ENCODE results near the gene RAB11FIP3. TPM values are rescaled to one million over a fixed set of nuclear protein-coding genes. Genes with fewer than 3 reads are reported as not detected.

The RAB11FIP3 gene
- polyA plus RNA-seq, 1 of the 3 experiments (the other 2 are of a cell fraction): 24.8 TPM

- H4K20me1 ChIP-seq (ENCODE audit: insufficient read depth): no peaks in the 10 kb centered on the region
- POLR2A ChIA-PET: no interaction called here
- H3K9me3 ChIP-seq: no peaks in the 10 kb centered on the region
- H3K9me2 ChIP-seq: no peaks in the 10 kb centered on the region
- H3K4me3 ChIP-seq (ENCODE audit: low read depth in 2 of 2, low read length in 1 of 2): no peak overlapping the region
- no peak overlapping the region for H3K4me2 ChIP-seq
- peaks cover 3 to 22% of the 10 kb centered on the region in 2 experiments for H3K36me3 ChIP-seq (replicated peaks in 1 of 2; ENCODE audit: control insufficient read depth in 1 of 2, insufficient read depth in 2 of 2, low read length in 1 of 2)
- H3K27ac ChIP-seq (ENCODE audit: low read depth in 2 of 2, low read length in 1 of 2): no peak overlapping the region
- H3F3A ChIP-seq (replicated peaks; ENCODE audit: insufficient read depth): no peaks in the 10 kb centered on the region
- CTCF ChIA-PET: no interaction called here
- no peak overlapping the region for H2AFZ ChIP-seq (ENCODE audit: low read depth)
- no peaks in the 10 kb centered on the region for H3K79me2 ChIP-seq (ENCODE audit: insufficient read depth)
- TF ChIP-seq MAX (IDR thresholded peaks at IDR 0.05; ENCODE audit: low read depth) (no peak), USF1 (IDR thresholded peaks at IDR 0.05; ENCODE audit: borderline replicate concordance, low read depth) (no peak), CHD2 (IDR thresholded peaks at IDR 0.05; ENCODE audit: low read length, partially characterized antibody) (no peak)
- no peak overlapping the region for H3K9ac ChIP-seq
- H3K4me1 ChIP-seq (ENCODE audit: control insufficient read depth in 1 of 2, insufficient read depth in 2 of 2, low read depth in 1 of 2, low read length in 1 of 2): no peaks in the 10 kb centered on the region
- no peak for DNase-seq
- 100% methylated on average over 11 of the region's 23 CpGs for WGBS (ENCODE audit: low lambda C conversion rate)
- H3K27me3 ChIP-seq (ENCODE audit: insufficient read depth): no peaks in the 10 kb centered on the region
Measured at GRCh38 chr16:503150-504071, 78.0 kb downstream of the RAB11FIP3 start.

- Histone ChIP-seq H3K27me3 (ENCODE audit: insufficient read depth) (no peaks in the 10 kb centered on the region), H3K36me3 (replicated peaks in 1 of 2; ENCODE audit: control insufficient read depth in 1 of 2, insufficient read depth in 2 of 2, low read length in 1 of 2) (peaks cover 3 to 26% of the 10 kb centered on the region in 2 experiments), H3K4me2 (no peak overlapping the region), H2AFZ (ENCODE audit: low read depth) (no peak overlapping the region), H3K9ac (no peak overlapping the region), H3K27ac (ENCODE audit: low read depth in 2 of 2, low read length in 1 of 2) (no peak overlapping the region), H4K20me1 (ENCODE audit: insufficient read depth) (no peaks in the 10 kb centered on the region), H3K4me3 (ENCODE audit: low read depth in 2 of 2, low read length in 1 of 2) (no peak overlapping the region), H3K4me1 (ENCODE audit: control insufficient read depth in 1 of 2, insufficient read depth in 2 of 2, low read depth in 1 of 2, low read length in 1 of 2) (no peaks in the 10 kb centered on the region), H3K9me2 (no peaks in the 10 kb centered on the region), H3K9me3 (no peaks in the 10 kb centered on the region), H3K79me2 (ENCODE audit: insufficient read depth) (no peaks in the 10 kb centered on the region), H3F3A (replicated peaks; ENCODE audit: insufficient read depth) (no peaks in the 10 kb centered on the region)
- 96% methylated on average over 26 of the region's 33 CpGs for WGBS (ENCODE audit: low lambda C conversion rate)
- TF ChIP-seq MAX (IDR thresholded peaks at IDR 0.05; ENCODE audit: low read depth): no peak
- TF ChIP-seq MEF2A (IDR thresholded peaks at IDR 0.05; ENCODE audit: borderline replicate concordance, low read depth): no peak
- no peak for TF ChIP-seq EZH2phosphoT487 (IDR thresholded peaks at IDR 0.05; ENCODE audit: borderline replicate concordance, low read depth)
- no peak for TF ChIP-seq PBX3 (IDR thresholded peaks at IDR 0.05)
- no peak for TF ChIP-seq RCOR1 (IDR thresholded peaks at IDR 0.05; ENCODE audit: low read length)
- no peak for TF ChIP-seq JUND (IDR thresholded peaks at IDR 0.05)
- TF ChIP-seq RXRA (IDR thresholded peaks at IDR 0.05; ENCODE audit: borderline replicate concordance, low read depth): no peak
- ChIA-PET CTCF (interaction anchor here (1.8 kb wide), 1 partner anchor 10 kb away, joined by 7 read pairs; no protein-coding TSS in a partner anchor), POLR2A (no interaction called here)
- DNase-seq: no peak
Measured at GRCh38 chr16:505479-506245, 80.2 kb downstream of the RAB11FIP3 start.
